ENCODE results near the gene MTMR11.
A peak's percentile ranks its signal among the peaks of the same experiment; 100 is the strongest.

Gene MTMR11

GRCh38 chr1:149917571-149918144 lies 19.0 kb downstream of the MTMR11 start, which contains the start of gene SV2A:
TSS of gene SV2A (minus strand) at chr1:149917844. CDS start at chr1:149913840, 4,004 bp downstream.
- TF ChIP-seq L3MBTL2 (conservative IDR thresholded peaks at IDR 0.05) (no peak; the same call in 1 of the 2 replicates), ZNF384 (IDR thresholded peaks at IDR 0.05) (no peak), SUZ12 (IDR thresholded peaks at IDR 0.05) (no peak), NFRKB (IDR thresholded peaks at IDR 0.05) (no peak), CTBP1 (IDR thresholded peaks at IDR 0.05; ENCODE audit: borderline replicate concordance) (no peak), PKNOX1 (IDR thresholded peaks at IDR 0.05) (no peak), TARDBP (IDR thresholded peaks at IDR 0.05) (no peak), FOXA1 (IDR thresholded peaks at IDR 0.05) (no peak), LEF1 (IDR thresholded peaks at IDR 0.05; ENCODE audit: borderline replicate concordance) (no peak), FOXK2 (IDR thresholded peaks at IDR 0.05) (no peak), ELF4 (IDR thresholded peaks at IDR 0.05) (no peak), BHLHE40 (IDR thresholded peaks at IDR 0.05; ENCODE audit: borderline replicate concordance) (no peak), SP1 (IDR thresholded peaks at IDR 0.05) (no peak), ARNT (IDR thresholded peaks at IDR 0.05) (no peak), HDGF (IDR thresholded peaks at IDR 0.05; ENCODE audit: borderline replicate concordance) (no peak), FOXM1 (IDR thresholded peaks at IDR 0.05; ENCODE audit: borderline replicate concordance) (no peak)
- peak; percentile 68 for DNase-seq (ENCODE audit: extremely low spot score)
- ChIA-PET POLR2A (interaction anchor here (0.6 to 1.3 kb wide), 6 partner anchors 10 to 611 kb away, joined by 3 to 7 read pairs (median 3); partner anchors contain the start of gene SF3B4), CTCF (no interaction called here)

GRCh38 chr1:149916898-149917252 lies 19.8 kb downstream of the MTMR11 start:
- ChIA-PET CTCF (no interaction called here), POLR2A (interaction anchor here (2.4 to 2.7 kb wide), 2 partner anchors 12 to 29 kb away, joined by 13 to 23 read pairs; a partner anchor contains a TSS)
- TF ChIP-seq NFRKB (IDR thresholded peaks at IDR 0.05) (no peak), ZNF384 (IDR thresholded peaks at IDR 0.05) (no peak), CTBP1 (IDR thresholded peaks at IDR 0.05; ENCODE audit: borderline replicate concordance) (no peak), SUZ12 (IDR thresholded peaks at IDR 0.05) (no peak), FOXM1 (IDR thresholded peaks at IDR 0.05; ENCODE audit: borderline replicate concordance) (no peak), HDGF (IDR thresholded peaks at IDR 0.05; ENCODE audit: borderline replicate concordance) (no peak), PKNOX1 (IDR thresholded peaks at IDR 0.05) (no peak), FOXA1 (IDR thresholded peaks at IDR 0.05) (no peak), ARNT (IDR thresholded peaks at IDR 0.05) (no peak), BHLHE40 (IDR thresholded peaks at IDR 0.05; ENCODE audit: borderline replicate concordance) (no peak), TARDBP (IDR thresholded peaks at IDR 0.05) (no peak)
- DNase-seq (ENCODE audit: extremely low spot score) = no peak

GRCh38 chr1:149916193-149916897 lies 20.3 kb downstream of the MTMR11 start:
- ChIA-PET CTCF (no interaction called here), POLR2A (interaction anchor here (1.1 to 2.7 kb wide), 4 partner anchors 13 to 95 kb away, joined by 3 to 23 read pairs (median 8); a partner anchor contains a TSS)
- no peak for DNase-seq (ENCODE audit: extremely low spot score)
- TF ChIP-seq FOXK2 (IDR thresholded peaks at IDR 0.05) = no peak
- no peak for TF ChIP-seq SUZ12 (IDR thresholded peaks at IDR 0.05)

- no peak for DNase-seq (ENCODE audit: extremely low spot score)
- TF ChIP-seq ZNF384 (IDR thresholded peaks at IDR 0.05) (no peak), LEF1 (IDR thresholded peaks at IDR 0.05; ENCODE audit: borderline replicate concordance) (no peak), ARNT (IDR thresholded peaks at IDR 0.05) (no peak), FOXA1 (IDR thresholded peaks at IDR 0.05) (no peak), CTBP1 (IDR thresholded peaks at IDR 0.05; ENCODE audit: borderline replicate concordance) (no peak)
- ChIA-PET CTCF (no interaction called here), POLR2A (interaction anchor here (1.1 to 2.7 kb wide), 4 partner anchors 13 to 95 kb away, joined by 3 to 23 read pairs (median 8); a partner anchor contains a TSS)
These were observed 21.1 kb downstream of the MTMR11 start for GRCh38 chr1:149915429-149916192.

- DNase-seq (ENCODE audit: extremely low spot score) = no peak
- TF ChIP-seq SP1 (IDR thresholded peaks at IDR 0.05) = no peak
- TF ChIP-seq L3MBTL2 (conservative IDR thresholded peaks at IDR 0.05) = no peak
- TF ChIP-seq PKNOX1 (IDR thresholded peaks at IDR 0.05) = no peak
- TF ChIP-seq FOXK2 (IDR thresholded peaks at IDR 0.05) = no peak
- no peak for TF ChIP-seq ARNT (IDR thresholded peaks at IDR 0.05)
- no peak for TF ChIP-seq NFRKB (IDR thresholded peaks at IDR 0.05)
- TF ChIP-seq CTBP1 (IDR thresholded peaks at IDR 0.05; ENCODE audit: borderline replicate concordance) = no peak
- no peak for TF ChIP-seq BHLHE40 (IDR thresholded peaks at IDR 0.05; ENCODE audit: borderline replicate concordance)
- no peak for TF ChIP-seq FOXA1 (IDR thresholded peaks at IDR 0.05)
- TF ChIP-seq HDGF (IDR thresholded peaks at IDR 0.05; ENCODE audit: borderline replicate concordance) = no peak
- no peak for TF ChIP-seq LEF1 (IDR thresholded peaks at IDR 0.05; ENCODE audit: borderline replicate concordance)
- no peak for TF ChIP-seq ZNF384 (IDR thresholded peaks at IDR 0.05)
- no peak for TF ChIP-seq ELF4 (IDR thresholded peaks at IDR 0.05)
- TF ChIP-seq FOXM1 (IDR thresholded peaks at IDR 0.05; ENCODE audit: borderline replicate concordance) = no peak
- no peak for TF ChIP-seq TARDBP (IDR thresholded peaks at IDR 0.05)
- no peak for TF ChIP-seq SUZ12 (IDR thresholded peaks at IDR 0.05)
- ChIA-PET CTCF (interaction anchor here (0.5 kb wide), 1 partner anchor 271 kb away, joined by 3 read pairs; no protein-coding TSS in a partner anchor), POLR2A (interaction anchor here (2.4 to 2.7 kb wide), 2 partner anchors 14 to 27 kb away, joined by 13 to 23 read pairs; a partner anchor contains a TSS)
These were observed 22.1 kb downstream of the MTMR11 start for GRCh38 chr1:149914545-149914944.
